SK-N-SH treated with all-trans-retinoic acid at 6 μM for 48 hours (cell line): ENCODE results near the gene TEKT4.
A peak's percentile ranks its signal among the peaks of the same experiment; 100 is the strongest.

ENCODE experiments used
- ATAC-seq: fragments of 200-7000 bp; cut with Tn5 transposase; 3 replicates; pipeline ENCODE4 v1.9.1; 2020; ENCODE audit warnings: mild to moderate bottlenecking, moderate library complexity
- ARNTL ChIP-seq: fragments of 450-650 bp; formaldehyde crosslinking; IDR thresholded peaks from 2 replicates; pipeline ENCODE4 v1.5.0; 2020; ENCODE audit warnings: low read depth, mild to moderate bottlenecking, moderate library complexity, borderline replicate concordance
- BACH2 ChIP-seq: fragments of 250-450 bp; sonication (Bioruptor Pico); IDR thresholded peaks from 2 replicates; pipeline ENCODE4 v1.9.0; 2021; ENCODE audit warnings: mild to moderate bottlenecking, borderline replicate concordance
- CSDC2 ChIP-seq: fragments of 250-450 bp; sonication (Bioruptor Pico); IDR thresholded peaks from 2 replicates; pipeline ENCODE4 v1.5.0; 2020; ENCODE audit warnings: mild to moderate bottlenecking, moderate library complexity
- ESRRG ChIP-seq: fragments of 250-450 bp; sonication (Bioruptor Pico); IDR thresholded peaks from 2 replicates; pipeline ENCODE4 v1.6.1; 2021; ENCODE audit warnings: mild to moderate bottlenecking
- GLIS3 ChIP-seq: fragments of 250-450 bp; sonication (Bioruptor Pico); IDR thresholded peaks from 2 replicates; pipeline ENCODE4 v1.5.0; 2020; ENCODE audit warnings: mild to moderate bottlenecking, moderate library complexity
- ISL1 ChIP-seq: fragments of 250-450 bp; sonication (Bioruptor Pico); IDR thresholded peaks from 2 replicates; pipeline ENCODE4 v2.1.2; 2022; ENCODE audit warnings: mild to moderate bottlenecking, moderate library complexity
- OSR1 ChIP-seq: fragments of 250-450 bp; sonication (Bioruptor Pico); IDR thresholded peaks from 2 replicates; pipeline ENCODE4 v1.8.0; 2022; ENCODE audit warnings: moderate library complexity, mild to moderate bottlenecking, inconsistent platforms
- PPARA ChIP-seq: fragments of 250-450 bp; sonication (Bioruptor Pico); IDR thresholded peaks from 2 replicates; pipeline ENCODE4 v1.5.0; 2020; ENCODE audit warnings: mild to moderate bottlenecking, borderline replicate concordance
- RARB ChIP-seq: fragments of 250-450 bp; sonication (Bioruptor Pico); IDR thresholded peaks from 2 replicates; pipeline ENCODE4 v1.8.0; 2021; ENCODE audit warnings: mild to moderate bottlenecking, moderate library complexity
- TCF4 ChIP-seq: fragments of 250-450 bp; sonication (Bioruptor Pico); IDR thresholded peaks from 2 replicates; pipeline ENCODE4 v1.8.0; 2021; ENCODE audit warnings: mild to moderate bottlenecking, moderate library complexity, borderline replicate concordance
- TOX ChIP-seq: fragments of 250-450 bp; sonication (Bioruptor Pico); IDR thresholded peaks from 2 replicates; pipeline ENCODE4 v1.8.0; 2021; ENCODE audit warnings: mild to moderate bottlenecking, moderate library complexity, borderline replicate concordance
- ZC3H10 ChIP-seq: fragments of 250-450 bp; sonication (Bioruptor Pico); IDR thresholded peaks from 2 replicates; pipeline ENCODE4 v1.5.1; 2021; ENCODE audit warnings: mild to moderate bottlenecking, moderate library complexity
- ZFP3 ChIP-seq: fragments of 250-450 bp; sonication (Bioruptor Pico); IDR thresholded peaks from 2 replicates; pipeline ENCODE4 v1.5.0; 2020; ENCODE audit warnings: mild to moderate bottlenecking, moderate library complexity
- ZFP30 ChIP-seq: fragments of 450-650 bp; formaldehyde crosslinking; IDR thresholded peaks from 2 replicates; pipeline ENCODE4 v1.5.0; 2022; ENCODE audit warnings: mild to moderate bottlenecking, moderate library complexity
- ZNF565 ChIP-seq: fragments of 450-650 bp; formaldehyde crosslinking; conservative IDR thresholded peaks from 2 replicates; pipeline ENCODE4 v1.5.0; 2020; ENCODE audit warnings: low read depth, mild to moderate bottlenecking, moderate library complexity
- ZNF70 ChIP-seq: fragments of 450-650 bp; formaldehyde crosslinking; IDR thresholded peaks from 2 replicates; pipeline ENCODE4 v1.5.0; 2020; ENCODE audit warnings: mild to moderate bottlenecking, moderate library complexity
- ZNF8 ChIP-seq: fragments of 450-650 bp; formaldehyde crosslinking; IDR thresholded peaks from 2 replicates; pipeline ENCODE4 v1.5.0; 2020; ENCODE audit warnings: mild to moderate bottlenecking, moderate library complexity
- TF ChIP-seq, protein P1 (sequence below): fragments of 250-450 bp; sonication (Bioruptor Pico); IDR thresholded peaks from 2 replicates; pipeline ENCODE4 v1.8.0; 2020; ENCODE audit warnings: mild to moderate bottlenecking, moderate library complexity, borderline replicate concordance
- TF ChIP-seq, protein P2 (sequence below): fragments of 250-450 bp; sonication (Bioruptor Pico); IDR thresholded peaks from 2 replicates; pipeline ENCODE4 v1.5.1; 2020; ENCODE audit warnings: low read depth, mild to moderate bottlenecking, moderate library complexity
- TF ChIP-seq, protein P3 (sequence below): fragments of 250-450 bp; sonication (Bioruptor Pico); IDR thresholded peaks from 2 replicates; pipeline ENCODE4 v1.5.0; 2020; ENCODE audit warnings: mild to moderate bottlenecking, moderate library complexity
- TF ChIP-seq, protein P4 (sequence below): fragments of 250-450 bp; sonication (Bioruptor Pico); IDR thresholded peaks from 2 replicates; pipeline ENCODE4 v1.5.1; 2021; ENCODE audit warnings: mild to moderate bottlenecking, moderate library complexity
- TF ChIP-seq, protein P5 (sequence below): fragments of 250-450 bp; sonication (Bioruptor Pico); IDR thresholded peaks from 2 replicates; pipeline ENCODE4 v1.8.0; 2021; ENCODE audit warnings: low read depth, mild to moderate bottlenecking, moderate library complexity, borderline replicate concordance

TEKT4 gene

DNA sequence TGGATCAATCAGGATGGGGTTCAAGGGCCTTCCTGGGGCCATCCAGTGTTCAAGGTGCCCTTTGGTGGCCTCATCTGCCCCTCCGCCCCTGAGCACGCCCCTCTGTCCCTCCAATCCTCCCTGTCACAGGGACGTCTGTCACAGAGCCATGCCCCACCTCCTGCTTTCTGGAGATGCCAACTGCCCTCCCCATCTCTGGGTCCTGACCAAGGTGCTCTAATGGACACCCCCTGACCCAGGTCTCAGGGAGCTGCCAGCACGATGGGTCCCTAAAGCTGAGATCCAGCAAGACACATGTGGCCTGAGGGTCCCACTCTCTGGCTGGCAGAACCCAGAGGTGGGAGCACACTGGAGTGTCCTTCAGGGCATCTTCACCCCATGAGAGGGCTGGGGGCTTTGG is 2.1 kb upstream of the TEKT4 start:
- TF ChIP-seq GLIS3 (CRISPR knock-in tag) (no peak), ZNF70 (CRISPR knock-in tag) (no peak), ARNTL (CRISPR knock-in tag) (no peak), CSDC2 (CRISPR knock-in tag) (no peak), RARB (CRISPR knock-in tag) (no peak), TCF4 (CRISPR knock-in tag) (no peak), BACH2 (CRISPR knock-in tag) (no peak), PPARA (CRISPR knock-in tag) (no peak), ZFP3 (CRISPR knock-in tag) (no peak), OSR1 (CRISPR knock-in tag) (no peak), ZNF565 (CRISPR knock-in tag) (no peak), ZNF8 (CRISPR knock-in tag) (no peak), ISL1 (CRISPR knock-in tag) (no peak)
- TF ChIP-seq, protein P1, sequence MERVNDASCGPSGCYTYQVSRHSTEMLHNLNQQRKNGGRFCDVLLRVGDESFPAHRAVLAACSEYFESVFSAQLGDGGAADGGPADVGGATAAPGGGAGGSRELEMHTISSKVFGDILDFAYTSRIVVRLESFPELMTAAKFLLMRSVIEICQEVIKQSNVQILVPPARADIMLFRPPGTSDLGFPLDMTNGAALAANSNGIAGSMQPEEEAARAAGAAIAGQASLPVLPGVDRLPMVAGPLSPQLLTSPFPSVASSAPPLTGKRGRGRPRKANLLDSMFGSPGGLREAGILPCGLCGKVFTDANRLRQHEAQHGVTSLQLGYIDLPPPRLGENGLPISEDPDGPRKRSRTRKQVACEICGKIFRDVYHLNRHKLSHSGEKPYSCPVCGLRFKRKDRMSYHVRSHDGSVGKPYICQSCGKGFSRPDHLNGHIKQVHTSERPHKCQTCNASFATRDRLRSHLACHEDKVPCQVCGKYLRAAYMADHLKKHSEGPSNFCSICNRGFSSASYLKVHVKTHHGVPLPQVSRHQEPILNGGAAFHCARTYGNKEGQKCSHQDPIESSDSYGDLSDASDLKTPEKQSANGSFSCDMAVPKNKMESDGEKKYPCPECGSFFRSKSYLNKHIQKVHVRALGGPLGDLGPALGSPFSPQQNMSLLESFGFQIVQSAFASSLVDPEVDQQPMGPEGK: no peak
- TF ChIP-seq, protein P2, sequence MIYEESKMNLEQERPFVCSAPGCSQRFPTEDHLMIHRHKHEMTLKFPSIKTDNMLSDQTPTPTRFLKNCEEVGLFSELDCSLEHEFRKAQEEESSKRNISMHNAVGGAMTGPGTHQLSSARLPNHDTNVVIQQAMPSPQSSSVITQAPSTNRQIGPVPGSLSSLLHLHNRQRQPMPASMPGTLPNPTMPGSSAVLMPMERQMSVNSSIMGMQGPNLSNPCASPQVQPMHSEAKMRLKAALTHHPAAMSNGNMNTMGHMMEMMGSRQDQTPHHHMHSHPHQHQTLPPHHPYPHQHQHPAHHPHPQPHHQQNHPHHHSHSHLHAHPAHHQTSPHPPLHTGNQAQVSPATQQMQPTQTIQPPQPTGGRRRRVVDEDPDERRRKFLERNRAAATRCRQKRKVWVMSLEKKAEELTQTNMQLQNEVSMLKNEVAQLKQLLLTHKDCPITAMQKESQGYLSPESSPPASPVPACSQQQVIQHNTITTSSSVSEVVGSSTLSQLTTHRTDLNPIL (CRISPR knock-in tag): no peak
- TF ChIP-seq, protein P3, sequence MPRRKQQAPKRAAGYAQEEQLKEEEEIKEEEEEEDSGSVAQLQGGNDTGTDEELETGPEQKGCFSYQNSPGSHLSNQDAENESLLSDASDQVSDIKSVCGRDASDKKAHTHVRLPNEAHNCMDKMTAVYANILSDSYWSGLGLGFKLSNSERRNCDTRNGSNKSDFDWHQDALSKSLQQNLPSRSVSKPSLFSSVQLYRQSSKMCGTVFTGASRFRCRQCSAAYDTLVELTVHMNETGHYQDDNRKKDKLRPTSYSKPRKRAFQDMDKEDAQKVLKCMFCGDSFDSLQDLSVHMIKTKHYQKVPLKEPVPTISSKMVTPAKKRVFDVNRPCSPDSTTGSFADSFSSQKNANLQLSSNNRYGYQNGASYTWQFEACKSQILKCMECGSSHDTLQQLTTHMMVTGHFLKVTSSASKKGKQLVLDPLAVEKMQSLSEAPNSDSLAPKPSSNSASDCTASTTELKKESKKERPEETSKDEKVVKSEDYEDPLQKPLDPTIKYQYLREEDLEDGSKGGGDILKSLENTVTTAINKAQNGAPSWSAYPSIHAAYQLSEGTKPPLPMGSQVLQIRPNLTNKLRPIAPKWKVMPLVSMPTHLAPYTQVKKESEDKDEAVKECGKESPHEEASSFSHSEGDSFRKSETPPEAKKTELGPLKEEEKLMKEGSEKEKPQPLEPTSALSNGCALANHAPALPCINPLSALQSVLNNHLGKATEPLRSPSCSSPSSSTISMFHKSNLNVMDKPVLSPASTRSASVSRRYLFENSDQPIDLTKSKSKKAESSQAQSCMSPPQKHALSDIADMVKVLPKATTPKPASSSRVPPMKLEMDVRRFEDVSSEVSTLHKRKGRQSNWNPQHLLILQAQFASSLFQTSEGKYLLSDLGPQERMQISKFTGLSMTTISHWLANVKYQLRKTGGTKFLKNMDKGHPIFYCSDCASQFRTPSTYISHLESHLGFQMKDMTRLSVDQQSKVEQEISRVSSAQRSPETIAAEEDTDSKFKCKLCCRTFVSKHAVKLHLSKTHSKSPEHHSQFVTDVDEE: no peak
- no peak for ATAC-seq

DNA sequence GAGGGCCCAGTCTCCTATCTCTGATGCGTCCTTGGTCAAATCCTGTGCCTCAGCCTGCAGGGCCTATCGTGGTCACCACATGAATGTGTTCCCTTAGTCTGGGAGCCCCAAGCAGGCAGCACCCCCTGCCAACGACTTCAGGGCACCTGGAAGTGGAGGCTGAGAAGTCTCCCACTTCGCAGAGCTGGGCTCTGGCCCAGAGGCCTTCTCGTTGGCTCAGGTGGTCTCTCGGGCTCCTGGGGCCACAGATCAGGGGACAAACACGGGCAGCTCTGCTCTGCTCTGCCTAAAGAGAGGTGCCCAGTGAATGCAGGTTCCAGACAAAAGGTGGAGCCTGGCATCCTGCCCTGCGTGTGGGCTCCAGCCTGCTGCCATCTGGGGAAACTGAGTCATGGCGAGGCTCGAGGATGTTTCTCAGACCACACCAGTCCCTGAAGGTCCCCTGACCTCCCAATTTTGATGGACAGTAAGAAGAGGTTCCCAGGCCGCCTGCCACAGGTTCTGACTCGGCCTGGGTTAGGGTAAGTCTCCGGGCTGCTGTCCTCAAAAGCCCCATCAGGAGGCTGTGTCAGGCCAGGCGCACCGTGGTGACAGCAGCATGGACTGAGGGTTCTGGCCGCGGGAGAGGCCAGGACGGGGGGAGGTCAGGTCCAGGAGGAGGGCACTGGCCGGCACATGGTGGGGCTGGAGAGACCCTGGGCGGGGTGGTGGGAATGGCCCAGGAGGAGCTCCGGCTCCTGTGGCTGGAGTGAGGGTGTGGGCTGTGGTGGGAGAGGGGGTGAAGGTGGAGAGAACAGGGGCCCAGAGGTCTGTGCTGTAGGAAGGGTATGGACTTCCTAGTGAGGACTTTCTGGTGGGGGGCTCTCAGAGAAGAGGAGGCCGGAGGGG is 1.4 kb upstream of the TEKT4 start:
- ATAC-seq: no peak
- TF ChIP-seq, protein P2 (CRISPR knock-in tag): no peak
- no peak for TF ChIP-seq GLIS3 (CRISPR knock-in tag)
- TF ChIP-seq ZC3H10 (CRISPR knock-in tag): no peak
- TF ChIP-seq ZNF70 (CRISPR knock-in tag): no peak
- TF ChIP-seq, protein P4, sequence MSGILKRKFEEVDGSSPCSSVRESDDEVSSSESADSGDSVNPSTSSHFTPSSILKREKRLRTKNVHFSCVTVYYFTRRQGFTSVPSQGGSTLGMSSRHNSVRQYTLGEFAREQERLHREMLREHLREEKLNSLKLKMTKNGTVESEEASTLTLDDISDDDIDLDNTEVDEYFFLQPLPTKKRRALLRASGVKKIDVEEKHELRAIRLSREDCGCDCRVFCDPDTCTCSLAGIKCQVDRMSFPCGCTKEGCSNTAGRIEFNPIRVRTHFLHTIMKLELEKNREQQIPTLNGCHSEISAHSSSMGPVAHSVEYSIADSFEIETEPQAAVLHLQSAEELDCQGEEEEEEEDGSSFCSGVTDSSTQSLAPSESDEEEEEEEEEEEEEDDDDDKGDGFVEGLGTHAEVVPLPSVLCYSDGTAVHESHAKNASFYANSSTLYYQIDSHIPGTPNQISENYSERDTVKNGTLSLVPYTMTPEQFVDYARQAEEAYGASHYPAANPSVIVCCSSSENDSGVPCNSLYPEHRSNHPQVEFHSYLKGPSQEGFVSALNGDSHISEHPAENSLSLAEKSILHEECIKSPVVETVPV (CRISPR knock-in tag): no peak
- TF ChIP-seq TCF4 (CRISPR knock-in tag): no peak
- TF ChIP-seq, all 23 proteins: peak for 0

DNA sequence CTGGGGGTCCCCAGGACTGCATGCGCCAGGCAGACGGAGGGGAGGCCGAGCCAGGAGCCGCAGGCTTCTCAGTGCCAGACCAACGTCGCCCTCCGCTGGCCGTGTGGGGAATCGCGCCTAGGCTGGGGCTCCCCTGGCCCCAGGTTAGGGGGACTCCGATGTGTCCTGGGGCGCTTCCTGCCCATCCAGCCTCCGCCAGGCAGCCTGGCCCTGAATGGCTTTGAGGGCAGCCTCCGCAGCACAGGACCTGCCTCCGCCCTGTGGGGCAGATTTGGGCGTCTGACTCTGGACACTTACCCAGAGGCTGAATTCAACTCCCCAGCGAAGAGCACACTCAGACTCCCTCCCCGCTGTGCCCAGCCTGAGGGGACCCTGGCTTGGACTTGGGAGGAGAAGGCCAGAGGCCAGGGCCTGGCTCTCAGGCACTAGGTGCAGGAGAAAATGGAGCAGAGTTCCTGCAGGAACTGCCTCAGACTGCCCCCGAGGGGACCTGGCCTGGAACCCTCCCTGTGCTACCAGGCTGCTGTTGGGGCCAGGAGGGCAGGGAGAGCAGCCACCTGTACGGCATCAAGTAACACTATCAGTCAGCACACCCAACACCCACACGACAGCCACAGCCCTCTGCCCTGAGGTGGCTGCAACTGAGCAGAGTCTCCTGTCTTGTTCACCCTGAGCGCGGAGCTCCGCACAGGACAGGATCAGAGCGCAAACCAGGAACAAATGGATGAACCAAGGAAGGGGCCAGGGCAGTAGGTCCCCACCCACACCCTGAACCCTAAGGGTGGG is 597 bp upstream of the TEKT4 start:
- ATAC-seq: peak; percentile 24; the same call in 1 of the 3 replicates
- TF ChIP-seq ISL1 (CRISPR knock-in tag) (no peak), ARNTL (CRISPR knock-in tag) (no peak), RARB (CRISPR knock-in tag) (no peak), ZFP30 (CRISPR knock-in tag) (no peak), OSR1 (CRISPR knock-in tag) (no peak), BACH2 (CRISPR knock-in tag) (no peak), ZNF565 (CRISPR knock-in tag) (no peak), ZNF70 (CRISPR knock-in tag) (no peak), TOX (CRISPR knock-in tag) (no peak), ZFP3 (CRISPR knock-in tag) (no peak), ESRRG (no peak)
- TF ChIP-seq, protein P5, sequence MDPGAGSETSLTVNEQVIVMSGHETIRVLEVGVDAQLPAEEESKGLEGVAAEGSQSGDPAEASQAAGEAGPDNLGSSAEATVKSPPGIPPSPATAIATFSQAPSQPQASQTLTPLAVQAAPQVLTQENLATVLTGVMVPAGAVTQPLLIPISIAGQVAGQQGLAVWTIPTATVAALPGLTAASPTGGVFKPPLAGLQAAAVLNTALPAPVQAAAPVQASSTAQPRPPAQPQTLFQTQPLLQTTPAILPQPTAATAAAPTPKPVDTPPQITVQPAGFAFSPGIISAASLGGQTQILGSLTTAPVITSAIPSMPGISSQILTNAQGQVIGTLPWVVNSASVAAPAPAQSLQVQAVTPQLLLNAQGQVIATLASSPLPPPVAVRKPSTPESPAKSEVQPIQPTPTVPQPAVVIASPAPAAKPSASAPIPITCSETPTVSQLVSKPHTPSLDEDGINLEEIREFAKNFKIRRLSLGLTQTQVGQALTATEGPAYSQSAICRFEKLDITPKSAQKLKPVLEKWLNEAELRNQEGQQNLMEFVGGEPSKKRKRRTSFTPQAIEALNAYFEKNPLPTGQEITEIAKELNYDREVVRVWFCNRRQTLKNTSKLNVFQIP (CRISPR knock-in tag): no peak
